Trophoblast cell (in vitro differentiated cells and primary cell): ENCODE measurements around the gene FEV.

Source experiments
- DNase-seq, 2 donors: peaks; one replicate each; pipeline ENCODE4 v3.0.0-alpha.2; 2016
- H2AFZ ChIP-seq: 2 replicates; pipeline ENCODE4 v1.6.1; 2013; ENCODE audit warnings: low read length, moderate library complexity, mild to moderate bottlenecking; ENCODE audit not compliant: insufficient read depth, poor library complexity
- H2AK5ac ChIP-seq: 2 replicates; pipeline ENCODE4 v1.6.1; 2013; ENCODE audit warnings: mild to moderate bottlenecking, low read length
- H2BK120ac ChIP-seq: 2 replicates; pipeline ENCODE4 v1.6.1; 2013; ENCODE audit warnings: low read length, mild to moderate bottlenecking, moderate library complexity; ENCODE audit not compliant: insufficient read depth, poor library complexity
- H2BK12ac ChIP-seq: 2 replicates; pipeline ENCODE4 v1.6.1; 2013; ENCODE audit warnings: mild to moderate bottlenecking, low read length, moderate library complexity
- H2BK5ac ChIP-seq: 2 replicates; pipeline ENCODE4 v1.6.1; 2013; ENCODE audit warnings: low read length, low read depth, moderate library complexity, mild to moderate bottlenecking; ENCODE audit not compliant: poor library complexity
- H3K14ac ChIP-seq: 2 replicates; pipeline ENCODE4 v1.6.1; 2013; ENCODE audit warnings: mild to moderate bottlenecking, low read length
- H3K18ac ChIP-seq: 2 replicates; pipeline ENCODE4 v1.6.1; 2013; ENCODE audit warnings: mild to moderate bottlenecking, low read length
- H3K23ac ChIP-seq: 2 replicates; pipeline ENCODE4 v1.6.1; 2013; ENCODE audit warnings: low read length
- H3K27ac ChIP-seq: 2 replicates; pipeline ENCODE4 v1.5.1; 2013; ENCODE audit warnings: low read depth, mild to moderate bottlenecking, inconsistent platforms, low read length, moderate library complexity
- H3K27me3 ChIP-seq: 2 replicates; pipeline ENCODE4 v1.6.1; 2013; ENCODE audit warnings: inconsistent platforms, mild to moderate bottlenecking, low read length, moderate library complexity; ENCODE audit not compliant: insufficient read depth
- H3K36me3 ChIP-seq, 2 experiments: 1 replicate in 1 of 2; 2 replicates in 1 of 2; pipeline ENCODE4 v1.6.1; 2013; ENCODE audit warnings: low read length in 2 of 2, mild to moderate bottlenecking in 2 of 2, moderate library complexity in 1 of 2; ENCODE audit not compliant: insufficient read depth in 2 of 2, control insufficient read depth in 1 of 2
- H3K4ac ChIP-seq: 2 replicates; pipeline ENCODE4 v1.6.1; 2013; ENCODE audit warnings: low read depth, mild to moderate bottlenecking, low read length, moderate library complexity
- H3K4me1 ChIP-seq, 2 experiments: 1 replicate in 1 of 2; 2 replicates in 1 of 2; pipeline ENCODE4 v1.6.1; 2013; ENCODE audit warnings: low read length in 2 of 2, mild to moderate bottlenecking in 2 of 2, moderate library complexity in 1 of 2; ENCODE audit not compliant: insufficient read depth in 2 of 2, control insufficient read depth in 1 of 2
- H3K4me2 ChIP-seq: 2 replicates; pipeline ENCODE4 v1.6.1; 2013; ENCODE audit warnings: inconsistent platforms, mild to moderate bottlenecking, low read length, moderate library complexity
- H3K4me3 ChIP-seq: 2 replicates; pipeline ENCODE4 v1.5.1; 2013; ENCODE audit warnings: mild to moderate bottlenecking, low read depth, low read length, inconsistent platforms
- H3K79me1 ChIP-seq: one replicate; pipeline ENCODE4 v1.6.1; 2013; ENCODE audit warnings: low read length
- H3K79me2 ChIP-seq: 2 replicates; pipeline ENCODE4 v1.6.1; 2013; ENCODE audit warnings: low read length, mild to moderate bottlenecking; ENCODE audit not compliant: control insufficient read depth, insufficient read depth, poor library complexity
- H3K9ac ChIP-seq: 2 replicates; pipeline ENCODE4 v1.6.1; 2013; ENCODE audit warnings: mild to moderate bottlenecking, low read length
- H3K9me3 ChIP-seq: 2 replicates; pipeline ENCODE4 v1.6.1; 2013; ENCODE audit warnings: low read depth, mild to moderate bottlenecking, control low read depth, inconsistent platforms, low read length; ENCODE audit not compliant: insufficient read depth
- H4K12ac ChIP-seq: 2 replicates; pipeline ENCODE4 v1.6.1; 2013; ENCODE audit warnings: low read depth, mild to moderate bottlenecking, low read length, moderate library complexity
- H4K8ac ChIP-seq: 2 replicates; pipeline ENCODE4 v1.6.1; 2013; ENCODE audit warnings: low read depth, mild to moderate bottlenecking, low read length, moderate library complexity
- H4K91ac ChIP-seq: one replicate; pipeline ENCODE4 v1.6.1; 2013; ENCODE audit warnings: low read depth, mild to moderate bottlenecking, low read length, moderate library complexity
- WGBS: extraction: QIAGEN DNeasy Blood & Tissue Kit; methylation state at CpG from one replicate; pipeline ENCODE4 v1.1.7; 2013; ENCODE audit warnings: missing lambda C conversion rate; ENCODE audit not compliant: insufficient read length, insufficient coverage; ENCODE audit errors: extremely low coverage; 5-methylcytosine and 5-hydroxymethylcytosine counted together

The FEV gene

GRCh38 chr2:219016721-219017120, 31.7 kb upstream of the FEV start:
- WGBS: no CpG with 5 or more reads among the region's 11 CpGs
- H3K79me2 ChIP-seq: no peaks in the 10 kb centered on the region
- H2AFZ ChIP-seq: no peak overlapping the region

GRCh38 chr2:219010873-219011272, 25.9 kb upstream of the FEV start:
- DNase-seq: no peak
- H3K4me2 ChIP-seq: no peak overlapping the region
- H3K18ac ChIP-seq: no peak overlapping the region
- no peak overlapping the region for H2BK12ac ChIP-seq
- no peak overlapping the region for H3K9ac ChIP-seq
- H3K9me3 ChIP-seq: peaks cover 5% of the 10 kb centered on the region
- H2BK5ac ChIP-seq: no peak overlapping the region
- H3K14ac ChIP-seq: no peak overlapping the region
- no CpG with 5 or more reads among the region's 5 CpGs for WGBS
- no peak overlapping the region for H4K8ac ChIP-seq
- H2AK5ac ChIP-seq: no peak overlapping the region
- no peak overlapping the region for H3K4me3 ChIP-seq
- H3K79me2 ChIP-seq: no peaks in the 10 kb centered on the region
- no peak overlapping the region for H4K91ac ChIP-seq
- H3K23ac ChIP-seq: no peak overlapping the region
- no peak overlapping the region for H2AFZ ChIP-seq
- no peaks in the 10 kb centered on the region for H3K4me1 ChIP-seq
- no peak overlapping the region for H3K27ac ChIP-seq
- H3K36me3 ChIP-seq: no peaks in the 10 kb centered on the region
- H2BK120ac ChIP-seq: no peak overlapping the region
- H3K79me1 ChIP-seq: no peaks in the 10 kb centered on the region
- H4K12ac ChIP-seq: no peak overlapping the region
- H3K4ac ChIP-seq: no peak overlapping the region
- H3K27me3 ChIP-seq: no peaks in the 10 kb centered on the region

More at GRCh38 chr2:219016721-219017120, 31.7 kb upstream of the FEV start:
- Histone ChIP-seq H2BK12ac (no peak overlapping the region), H3K4ac (no peak overlapping the region), H4K8ac (no peak overlapping the region), H3K79me1 (no peaks in the 10 kb centered on the region), H3K23ac (no peak overlapping the region), H2AK5ac (no peak overlapping the region), H3K9ac (no peak overlapping the region), H3K9me3 (peaks cover 5% of the 10 kb centered on the region), H3K18ac (no peak overlapping the region), H3K4me2 (no peak overlapping the region), H3K4me3 (no peak overlapping the region), H3K27ac (no peak overlapping the region), H4K91ac (no peak overlapping the region), H2BK5ac (no peak overlapping the region), H3K4me1 (no peaks in the 10 kb centered on the region), H4K12ac (no peak overlapping the region), H3K36me3 (no peaks in the 10 kb centered on the region), H2BK120ac (no peak overlapping the region), H3K14ac (no peak overlapping the region), H3K27me3 (peaks cover 2% of the 10 kb centered on the region)
- DNase-seq: no peak

- Histone ChIP-seq H3K79me2 (no peaks in the 10 kb centered on the region), H3K27me3 (peaks cover 2% of the 10 kb centered on the region), H3K27ac (no peak overlapping the region), H2AFZ (no peak overlapping the region), H3K4me3 (peak overlapping the region; percentile 8), H3K9me3 (peaks cover 5% of the 10 kb centered on the region), H4K12ac (no peak overlapping the region), H3K79me1 (no peaks in the 10 kb centered on the region), H2AK5ac (no peak overlapping the region), H3K14ac (no peak overlapping the region), H3K4me1 (no peaks in the 10 kb centered on the region), H4K8ac (no peak overlapping the region), H3K23ac (no peak overlapping the region), H2BK12ac (no peak overlapping the region), H3K9ac (no peak overlapping the region), H2BK5ac (no peak overlapping the region), H4K91ac (no peak overlapping the region), H2BK120ac (no peak overlapping the region), H3K4me2 (no peak overlapping the region), H3K18ac (no peak overlapping the region), H3K4ac (no peak overlapping the region), H3K36me3 (no peaks in the 10 kb centered on the region)
- no CpG with 5 or more reads among the region's 6 CpGs for WGBS
- DNase-seq: peak in 1 of 2 donors; percentile 35
Measured at GRCh38 chr2:219010162-219010756, 25.3 kb upstream of the FEV start.

- no CpG with 5 or more reads among the region's 2 CpGs for WGBS
- no peaks in the 10 kb centered on the region for H3K4me1 ChIP-seq
- no peak overlapping the region for H2BK12ac ChIP-seq
- peaks cover 2% of the 10 kb centered on the region for H3K9me3 ChIP-seq
- H3K36me3 ChIP-seq: no peaks in the 10 kb centered on the region
- H4K91ac ChIP-seq: no peak overlapping the region
- no peak overlapping the region for H3K14ac ChIP-seq
- H3K4me3 ChIP-seq: no peak overlapping the region
- no peak overlapping the region for H3K23ac ChIP-seq
- H3K27ac ChIP-seq: no peak overlapping the region
- peaks cover 3% of the 10 kb centered on the region for H3K27me3 ChIP-seq
- no peak overlapping the region for H3K4me2 ChIP-seq
- no peaks in the 10 kb centered on the region for H3K79me2 ChIP-seq
- H3K4ac ChIP-seq: no peak overlapping the region
- H3K9ac ChIP-seq: no peak overlapping the region
- H2AK5ac ChIP-seq: no peak overlapping the region
- H4K8ac ChIP-seq: no peak overlapping the region
- H2AFZ ChIP-seq: no peak overlapping the region
- DNase-seq: no peak
- no peak overlapping the region for H3K18ac ChIP-seq
- no peak overlapping the region for H2BK120ac ChIP-seq
- H3K79me1 ChIP-seq: no peaks in the 10 kb centered on the region
- H2BK5ac ChIP-seq: no peak overlapping the region
- H4K12ac ChIP-seq: no peak overlapping the region
Measured at GRCh38 chr2:219009294-219009693, 24.3 kb upstream of the FEV start.
